Neural progenitor cell (in vitro differentiated cells): ENCODE results near the gene MYO10. TPM values are rescaled to one million over a fixed set of nuclear protein-coding genes. Genes with fewer than 3 reads are reported as not detected.

Experiments
- DNase-seq: peaks from one replicate; pipeline ENCODE4 v3.0.0-alpha.2; 2016; ENCODE audit warnings: low spot score
- H2AFZ ChIP-seq: fragments of 200-600 bp; sonication (generic); replicated peaks from 2 replicates; pipeline ENCODE4 v1.6.1; 2016; ENCODE audit warnings: antibody characterized with exemption
- H3F3A ChIP-seq: fragments of 200-600 bp; sonication (generic); 2 replicates; pipeline ENCODE4 v1.6.1; 2016; ENCODE audit warnings: antibody characterized with exemption, low read depth
- H3K27ac ChIP-seq: fragments of 200-600 bp; sonication (generic); 2 replicates; pipeline ENCODE4 v1.5.1; 2016; ENCODE audit warnings: mild to moderate bottlenecking
- H3K27me3 ChIP-seq: fragments of 200-600 bp; sonication (generic); 2 replicates; pipeline ENCODE4 v1.6.1; 2016; ENCODE audit warnings: mild to moderate bottlenecking, moderate library complexity
- H3K36me3 ChIP-seq: fragments of 200-600 bp; sonication (generic); 2 replicates; pipeline ENCODE4 v1.5.1; 2016
- H3K4me1 ChIP-seq: fragments of 200-600 bp; sonication (generic); 2 replicates; pipeline ENCODE4 v1.6.1; 2016; ENCODE audit warnings: mixed run types
- H3K4me2 ChIP-seq: fragments of 200-600 bp; sonication (generic); 2 replicates; pipeline ENCODE4 v1.6.1; 2016
- H3K4me3 ChIP-seq: fragments of 200-600 bp; sonication (generic); 2 replicates; pipeline ENCODE4 v1.5.1; 2016
- H3K79me2 ChIP-seq: fragments of 200-600 bp; sonication (generic); 2 replicates; pipeline ENCODE4 v1.6.1; 2016; ENCODE audit warnings: low read depth
- H3K9ac ChIP-seq: fragments of 200-600 bp; sonication (generic); 2 replicates; pipeline ENCODE4 v1.6.1; 2016
- H3K9me3 ChIP-seq: fragments of 200-600 bp; sonication (generic); 2 replicates; pipeline ENCODE4 v1.5.1; 2016; ENCODE audit warnings: low read depth
- H4K20me1 ChIP-seq: fragments of 200-600 bp; sonication (generic); 2 replicates; pipeline ENCODE4 v1.6.1; 2016; ENCODE audit warnings: low read depth
- H3K27ac Mint-ChIP-seq: 3 replicates; pipeline ENCODE4 v1.8.0; 2021; ENCODE audit warnings: mixed read lengths
- H3K27me3 Mint-ChIP-seq: 2 replicates; pipeline ENCODE4 v1.8.0; 2022; ENCODE audit warnings: low read depth, mild to moderate bottlenecking, inconsistent platforms, moderate library complexity, mixed read lengths; ENCODE audit not compliant: insufficient read depth
- H3K36me3 Mint-ChIP-seq: 3 replicates; pipeline ENCODE4 v1.8.0; 2021; ENCODE audit warnings: mixed read lengths
- H3K4me1 Mint-ChIP-seq: 3 replicates; pipeline ENCODE4 v1.8.0; 2021; ENCODE audit warnings: mixed read lengths
- H3K4me3 Mint-ChIP-seq: 3 replicates; pipeline ENCODE4 v1.8.0; 2021; ENCODE audit warnings: mild to moderate bottlenecking, moderate library complexity, mixed read lengths
- H3K9me3 Mint-ChIP-seq: 3 replicates; pipeline ENCODE4 v1.8.0; 2020; ENCODE audit warnings: mixed read lengths
- EZH2 ChIP-seq: fragments of 200-600 bp; sonication (generic); IDR thresholded peaks from 2 replicates; pipeline ENCODE4 v1.6.1; 2017; ENCODE audit warnings: antibody characterized with exemption, mild to moderate bottlenecking, moderate library complexity
- EZH2phosphoT487 ChIP-seq: fragments of 200-600 bp; sonication (generic); IDR thresholded peaks from 2 replicates; pipeline ENCODE4 v1.6.1; 2017; ENCODE audit warnings: antibody characterized with exemption
- total RNA-seq: library from RNA; depleted of rRNA; stranded (reverse); fragments of >200 nt; gene quantifications from 2 replicates; pipeline ENCODE4 v1.2.3, GENCODE V29; 2015; ENCODE audit warnings: low replicate concordance
- TF ChIP-seq, protein P1 (sequence below): fragments of 200-600 bp; sonication (generic); IDR thresholded peaks from 2 replicates; pipeline ENCODE4 v1.5.1; 2017; ENCODE audit warnings: antibody characterized with exemption, mild to moderate bottlenecking

Gene MYO10
- total RNA-seq, 1 donor from 2014 or later, result 39.1 TPM

DNA sequence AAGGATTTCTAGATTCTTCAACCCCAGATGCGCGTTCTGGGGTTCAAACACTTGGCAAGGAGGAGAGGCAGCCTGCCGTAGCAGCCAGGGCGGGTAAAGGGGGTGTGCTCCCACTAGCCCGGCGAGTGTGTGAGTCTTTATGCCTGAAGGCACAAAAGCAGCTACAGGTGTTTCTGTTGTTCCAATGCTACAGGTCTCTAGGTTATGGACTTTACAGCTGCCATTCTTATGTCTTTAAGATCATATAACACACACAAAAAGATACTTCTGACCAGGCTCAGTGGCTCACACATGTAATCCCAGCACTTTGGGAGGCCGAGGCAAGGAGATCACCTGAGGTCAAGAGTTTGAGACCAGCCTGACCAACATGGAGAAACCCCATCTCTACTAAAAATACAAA is 185.6 kb downstream of the MYO10 start:
- Histone ChIP-seq H3K27me3 (no peaks in the 10 kb centered on the region), H3K9me3 (no peaks in the 10 kb centered on the region), H4K20me1 (no peaks in the 10 kb centered on the region), H3K4me1 (peaks cover 26% of the 10 kb centered on the region), H3K36me3 (no peaks in the 10 kb centered on the region), H3K27ac (no peak overlapping the region), H3K4me3 (no peak overlapping the region), H3K9ac (no peak overlapping the region), H3F3A (peaks cover 23% of the 10 kb centered on the region), H3K4me2 (no peak overlapping the region), H2AFZ (no peak overlapping the region), H3K79me2 (no peaks in the 10 kb centered on the region)
- Mint-ChIP-seq H3K9me3 (peaks cover 2% of the 10 kb centered on the region), H3K4me3 (no peak overlapping the region), H3K36me3 (peaks cover 30% of the 10 kb centered on the region), H3K4me1 (peaks cover 25% of the 10 kb centered on the region), H3K27me3 (no peaks in the 10 kb centered on the region), H3K27ac (no peak overlapping the region)
- no peak for DNase-seq
- TF ChIP-seq, protein P1, sequence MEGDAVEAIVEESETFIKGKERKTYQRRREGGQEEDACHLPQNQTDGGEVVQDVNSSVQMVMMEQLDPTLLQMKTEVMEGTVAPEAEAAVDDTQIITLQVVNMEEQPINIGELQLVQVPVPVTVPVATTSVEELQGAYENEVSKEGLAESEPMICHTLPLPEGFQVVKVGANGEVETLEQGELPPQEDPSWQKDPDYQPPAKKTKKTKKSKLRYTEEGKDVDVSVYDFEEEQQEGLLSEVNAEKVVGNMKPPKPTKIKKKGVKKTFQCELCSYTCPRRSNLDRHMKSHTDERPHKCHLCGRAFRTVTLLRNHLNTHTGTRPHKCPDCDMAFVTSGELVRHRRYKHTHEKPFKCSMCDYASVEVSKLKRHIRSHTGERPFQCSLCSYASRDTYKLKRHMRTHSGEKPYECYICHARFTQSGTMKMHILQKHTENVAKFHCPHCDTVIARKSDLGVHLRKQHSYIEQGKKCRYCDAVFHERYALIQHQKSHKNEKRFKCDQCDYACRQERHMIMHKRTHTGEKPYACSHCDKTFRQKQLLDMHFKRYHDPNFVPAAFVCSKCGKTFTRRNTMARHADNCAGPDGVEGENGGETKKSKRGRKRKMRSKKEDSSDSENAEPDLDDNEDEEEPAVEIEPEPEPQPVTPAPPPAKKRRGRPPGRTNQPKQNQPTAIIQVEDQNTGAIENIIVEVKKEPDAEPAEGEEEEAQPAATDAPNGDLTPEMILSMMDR, result no peak

DNA sequence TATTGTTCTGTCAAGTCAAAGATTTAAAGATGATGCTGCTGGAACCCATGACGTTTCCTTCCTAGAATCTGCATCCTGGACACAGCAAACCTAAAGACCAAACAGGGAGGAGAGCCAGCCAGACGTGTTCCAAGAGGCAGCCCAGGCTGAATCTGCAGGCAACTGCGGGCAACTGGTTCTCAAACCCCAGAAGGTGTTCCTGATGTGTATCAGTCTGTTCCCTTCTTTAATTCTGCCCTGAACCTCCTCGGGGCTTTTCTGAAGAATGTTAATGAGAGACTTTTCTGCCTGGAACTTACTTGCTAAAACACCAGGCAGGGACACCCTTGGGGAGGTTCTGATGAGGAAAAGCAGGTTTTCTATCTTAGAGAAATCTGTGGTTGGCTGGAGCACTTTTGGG is 186.5 kb downstream of the MYO10 start:
- no peak overlapping the region for H3K27ac Mint-ChIP-seq
- H3K4me3 Mint-ChIP-seq, result no peak overlapping the region
- Histone ChIP-seq H3K9me3 (no peaks in the 10 kb centered on the region), H3K4me3 (no peak overlapping the region), H3K36me3 (no peaks in the 10 kb centered on the region), H3K4me1 (peaks cover 19% of the 10 kb centered on the region), H2AFZ (no peak overlapping the region), H3K27ac (no peak overlapping the region), H4K20me1 (no peaks in the 10 kb centered on the region), H3K27me3 (no peaks in the 10 kb centered on the region), H3K79me2 (no peaks in the 10 kb centered on the region), H3F3A (peaks cover 16% of the 10 kb centered on the region), H3K4me2 (no peak overlapping the region), H3K9ac (no peak overlapping the region)
- peaks cover 24% of the 10 kb centered on the region for H3K4me1 Mint-ChIP-seq
- no peak for DNase-seq
- peaks cover 29% of the 10 kb centered on the region for H3K36me3 Mint-ChIP-seq
- no peak for TF ChIP-seq EZH2phosphoT487
- TF ChIP-seq EZH2, result no peak
- TF ChIP-seq, protein P1, result no peak
- H3K27me3 Mint-ChIP-seq, result no peaks in the 10 kb centered on the region
- peaks cover 2% of the 10 kb centered on the region for H3K9me3 Mint-ChIP-seq

DNA sequence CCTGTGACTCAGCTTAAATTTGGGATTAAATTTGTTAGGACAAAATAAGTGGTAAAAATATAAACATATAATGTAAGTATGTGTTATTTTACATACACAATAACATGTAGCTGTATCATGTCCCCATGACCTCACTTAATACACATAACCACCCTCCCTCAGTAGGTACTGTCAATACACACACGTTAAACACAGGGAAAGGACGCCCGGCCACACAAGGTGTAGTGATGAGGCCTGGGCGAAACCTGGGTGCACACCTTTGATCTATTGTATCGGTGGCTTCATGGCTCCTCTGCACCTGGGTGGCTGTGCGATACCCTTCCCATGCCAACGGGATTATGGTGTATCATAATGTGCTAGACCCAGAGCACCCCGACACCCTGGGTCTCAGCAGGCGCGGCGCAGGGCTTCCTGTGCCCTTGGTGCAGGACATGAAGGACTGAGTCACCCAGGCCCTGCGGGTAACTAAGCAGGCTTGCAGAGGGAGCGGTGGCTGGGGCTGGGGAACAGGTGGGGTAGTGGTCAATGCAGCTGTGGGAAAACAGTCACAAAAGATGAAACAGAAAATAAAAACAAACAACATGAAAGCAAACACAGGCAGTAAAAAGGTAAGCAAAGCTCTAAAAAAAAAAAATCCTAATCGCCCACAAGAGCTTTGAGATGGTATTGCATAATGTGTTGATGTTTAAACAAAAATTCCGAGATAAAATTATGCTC is 191.8 kb downstream of the MYO10 start:
- TF ChIP-seq, protein P1, result no peak
- TF ChIP-seq EZH2phosphoT487 (no peak), EZH2 (no peak)
- H3K9ac ChIP-seq, result no peak overlapping the region
- no peak for DNase-seq
- H2AFZ ChIP-seq, result no peak overlapping the region
- peaks cover 48% of the 10 kb centered on the region for H3F3A ChIP-seq
- Mint-ChIP-seq H3K27me3 (no peaks in the 10 kb centered on the region), H3K4me1 (peaks cover 43% of the 10 kb centered on the region), H3K36me3 (peaks cover 16% of the 10 kb centered on the region), H3K27ac (peak overlapping the region; percentile 16), H3K9me3 (peaks cover 2% of the 10 kb centered on the region), H3K4me3 (no peak overlapping the region)
- peaks cover 12% of the 10 kb centered on the region for H3K79me2 ChIP-seq
- H3K4me1 ChIP-seq, result peaks cover 33% of the 10 kb centered on the region
- H4K20me1 ChIP-seq, result peaks cover 7% of the 10 kb centered on the region
- no peak overlapping the region for H3K4me3 ChIP-seq
- no peak overlapping the region for H3K4me2 ChIP-seq
- no peak overlapping the region for H3K27ac ChIP-seq
- H3K9me3 ChIP-seq, result no peaks in the 10 kb centered on the region
- H3K36me3 ChIP-seq, result no peaks in the 10 kb centered on the region
- no peaks in the 10 kb centered on the region for H3K27me3 ChIP-seq
